GM19351 (cell line): ENCODE results near the gene SLAMF1.
"Not testable (repeated sequence)": the region's sequence is repeated elsewhere in the genome, so short reads cannot be mapped to it uniquely, and the experiment has no call there.

Experiments
- ATAC-seq: cut with Tn5 transposase; IDR thresholded peaks from one replicate; pipeline ENCODE4 v1.9.1; 2021; ENCODE audit warnings: mild to moderate bottlenecking, moderate library complexity; ENCODE audit not compliant: unreplicated experiment

The SLAMF1 gene

GRCh38 chr1:160567858-160568682 is 78.8 kb downstream of the SLAMF1 start:
- peak; percentile 57 for ATAC-seq

GRCh38 chr1:160567341-160567740 is 79.5 kb downstream of the SLAMF1 start:
- ATAC-seq = no peak

- no peak for ATAC-seq
Measured at GRCh38 chr1:160565564-160565963, 81.3 kb downstream of the SLAMF1 start.

- not testable (repeated sequence) for ATAC-seq
Measured at GRCh38 chr1:160563230-160563629, 83.6 kb downstream of the SLAMF1 start.

- not testable (repeated sequence) for ATAC-seq
Measured at GRCh38 chr1:160562745-160563144, 84.1 kb downstream of the SLAMF1 start.

GRCh38 chr1:160560806-160561205 is 86.0 kb downstream of the SLAMF1 start:
- no peak for ATAC-seq

- no peak for ATAC-seq
Measured at GRCh38 chr1:160560045-160560705, 86.7 kb downstream of the SLAMF1 start.

- not testable (repeated sequence) for ATAC-seq
Measured at GRCh38 chr1:160559437-160559836, 87.4 kb downstream of the SLAMF1 start.

GRCh38 chr1:160558660-160559380 is 88.0 kb downstream of the SLAMF1 start:
- ATAC-seq = no peak
